GM23248 (cell line): ENCODE data around the gene TMEM239.

Experiments used
- EZH2 ChIP-seq: fragments of 200-600 bp; sonication (generic); IDR thresholded peaks from 2 replicates; pipeline ENCODE4 v1.6.1; 2018; ENCODE audit warnings: antibody characterized with exemption, mild to moderate bottlenecking; ENCODE audit not compliant: insufficient read depth, poor library complexity, severe bottlenecking
- EZH2phosphoT487 ChIP-seq: fragments of 200-600 bp; sonication (generic); IDR thresholded peaks from 2 replicates; pipeline ENCODE4 v1.6.1; 2018; ENCODE audit warnings: antibody characterized with exemption, moderate library complexity, mild to moderate bottlenecking, low read depth; ENCODE audit not compliant: insufficient read depth

- TF ChIP-seq EZH2 (no peak), EZH2phosphoT487 (0 out of 2 replicates have a peak, but pooled peaks have one; percentile 35)
These were observed 48.2 kb upstream of the TMEM239 start for GRCh38 chr20:2767768-2768631.
